ENCODE results near the gene GSTM1. TPM values are rescaled to one million over a fixed set of nuclear protein-coding genes. Genes with fewer than 3 reads are reported as not detected.
A peak's percentile ranks its signal among the peaks of the same experiment; 100 is the strongest.

GSTM1 gene
- total RNA-seq, 1 donor from 2014 or later, result not detected

GRCh38 chr1:109740615-109741373 lies 53.2 kb downstream of the GSTM1 start, which contains the start of gene GSTM3:
TSS of gene GSTM3 (minus strand) at chr1:109741038. CDS start at chr1:109740287, 751 bp downstream.
- peak within 1 kb of the TSS; percentile 61 for H3K4me3 ChIP-seq (ENCODE audit: low read depth, low read length)
- TF ChIP-seq, protein P1, sequence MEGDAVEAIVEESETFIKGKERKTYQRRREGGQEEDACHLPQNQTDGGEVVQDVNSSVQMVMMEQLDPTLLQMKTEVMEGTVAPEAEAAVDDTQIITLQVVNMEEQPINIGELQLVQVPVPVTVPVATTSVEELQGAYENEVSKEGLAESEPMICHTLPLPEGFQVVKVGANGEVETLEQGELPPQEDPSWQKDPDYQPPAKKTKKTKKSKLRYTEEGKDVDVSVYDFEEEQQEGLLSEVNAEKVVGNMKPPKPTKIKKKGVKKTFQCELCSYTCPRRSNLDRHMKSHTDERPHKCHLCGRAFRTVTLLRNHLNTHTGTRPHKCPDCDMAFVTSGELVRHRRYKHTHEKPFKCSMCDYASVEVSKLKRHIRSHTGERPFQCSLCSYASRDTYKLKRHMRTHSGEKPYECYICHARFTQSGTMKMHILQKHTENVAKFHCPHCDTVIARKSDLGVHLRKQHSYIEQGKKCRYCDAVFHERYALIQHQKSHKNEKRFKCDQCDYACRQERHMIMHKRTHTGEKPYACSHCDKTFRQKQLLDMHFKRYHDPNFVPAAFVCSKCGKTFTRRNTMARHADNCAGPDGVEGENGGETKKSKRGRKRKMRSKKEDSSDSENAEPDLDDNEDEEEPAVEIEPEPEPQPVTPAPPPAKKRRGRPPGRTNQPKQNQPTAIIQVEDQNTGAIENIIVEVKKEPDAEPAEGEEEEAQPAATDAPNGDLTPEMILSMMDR (conservative IDR thresholded peaks at IDR 0.05; ENCODE audit: low read depth, low read length), result no peak
- no peak for DNase-seq (ENCODE audit: low read depth)

Other genes starting within 250 kb of the GSTM1 start
- 0.12 TPM in 1 of 2 replicates, not detected in the other for gene SYPL2, start 221.3 kb upstream of the GSTM1 start, total RNA-seq
- gene ATXN7L2, start 203.9 kb upstream of the GSTM1 start, total RNA-seq, result 7.4 and 7.7 TPM in 2 replicates
- 3.6 and 4.0 TPM in 2 replicates for gene CYB561D1, start 193.7 kb upstream of the GSTM1 start, total RNA-seq
- gene AMIGO1, start 178.1 kb upstream of the GSTM1 start, total RNA-seq, result 0.87 and 0.92 TPM in 2 replicates
- gene GPR61, start 147.9 kb upstream of the GSTM1 start, total RNA-seq, result not detected in 2 replicates
- gene GNAI3, start 139.2 kb upstream of the GSTM1 start, total RNA-seq, result 12.7 and 14.1 TPM in 2 replicates
- gene GNAT2, start 68.2 kb upstream of the GSTM1 start, total RNA-seq, result 0.58 TPM in 1 of 2 replicates, not detected in the other
- 63.8 and 110 TPM in 2 replicates for gene AMPD2, start 68.0 kb upstream of the GSTM1 start, total RNA-seq
- gene GSTM4, start 31.7 kb upstream of the GSTM1 start, total RNA-seq, result 2.1 and 10.7 TPM in 2 replicates
- gene GSTM2, start 19.8 kb upstream of the GSTM1 start, total RNA-seq, result 6.8 and 8.9 TPM in 2 replicates
- not detected in 2 replicates for gene GSTM5, start 24.4 kb downstream of the GSTM1 start, total RNA-seq
- gene GSTM3, start 53.2 kb downstream of the GSTM1 start, total RNA-seq, result 63.2 and 81.9 TPM in 2 replicates
- not detected in 2 replicates for gene EPS8L3, start 76.1 kb downstream of the GSTM1 start, total RNA-seq
- gene CSF1, start 223.0 kb downstream of the GSTM1 start, total RNA-seq, result 12.6 and 20.1 TPM in 2 replicates